Fibroblast of lung (primary cell): ENCODE results near the gene RFFL. TPM values are rescaled to one million over a fixed set of nuclear protein-coding genes. Genes with fewer than 3 reads are reported as not detected.

Experiments used
- DNase-seq, 2 donors: peaks; one replicate each; pipeline versions ENCODE4 v3.0.0 to v3.0.0-alpha.2; 2010; ENCODE audit warnings: low read depth in 2 of 2
- H2AFZ ChIP-seq: 2 replicates; pipeline ENCODE4 v1.5.1; 2012; ENCODE audit warnings: low read length, control low read depth, inconsistent platforms
- H3K27ac ChIP-seq: 2 replicates; pipeline ENCODE4 v1.5.1; 2011; ENCODE audit warnings: low read length, control low read depth; ENCODE audit not compliant: insufficient read depth
- H3K27me3 ChIP-seq: 2 replicates; pipeline ENCODE4 v1.5.1; 2011; ENCODE audit warnings: mild to moderate bottlenecking, low read length; ENCODE audit not compliant: control insufficient read depth, insufficient read depth
- H3K36me3 ChIP-seq: 2 replicates; pipeline ENCODE4 v1.5.1; 2011; ENCODE audit warnings: low read length; ENCODE audit not compliant: control insufficient read depth, insufficient read depth
- H3K4me1 ChIP-seq: 2 replicates; pipeline ENCODE4 v1.5.1; 2011; ENCODE audit warnings: low read length; ENCODE audit not compliant: control insufficient read depth, insufficient read depth; ENCODE audit errors: extremely low read depth
- H3K4me2 ChIP-seq: 2 replicates; pipeline ENCODE4 v1.5.1; 2011; ENCODE audit warnings: low read length, control low read depth; ENCODE audit not compliant: insufficient read depth; ENCODE audit errors: extremely low read depth
- H3K4me3 ChIP-seq, 4 experiments: fragments of 200-600 bp in 1 of 4; sonication (generic) in 1 of 4; replicated peaks in 1 of 4; 2 replicates each; pipeline ENCODE4 v1.5.1; 2011 to 2016; ENCODE audit warnings: low read length in 4 of 4, low read depth in 3 of 4, mild to moderate bottlenecking in 3 of 4, control low read depth in 2 of 4, inconsistent platforms in 1 of 4, mixed read lengths in 1 of 4; ENCODE audit not compliant: insufficient read depth in 1 of 4; ENCODE audit errors: control extremely low read depth in 1 of 4
- H3K79me2 ChIP-seq: 2 replicates; pipeline ENCODE4 v1.5.1; 2012; ENCODE audit warnings: mild to moderate bottlenecking, low read length, inconsistent platforms; ENCODE audit not compliant: control insufficient read depth, insufficient read depth
- H3K9ac ChIP-seq: 2 replicates; pipeline ENCODE4 v1.5.1; 2011; ENCODE audit warnings: mild to moderate bottlenecking, low read length, control low read depth; ENCODE audit not compliant: insufficient read depth
- H3K9me3 ChIP-seq: 2 replicates; pipeline ENCODE4 v1.5.1; 2012; ENCODE audit warnings: low read depth, low read length; ENCODE audit not compliant: control insufficient read depth, insufficient read depth
- H4K20me1 ChIP-seq: 2 replicates; pipeline ENCODE4 v1.5.1; 2011; ENCODE audit warnings: low read length; ENCODE audit not compliant: control insufficient read depth, insufficient read depth; ENCODE audit errors: extremely low read depth
- EZH2 ChIP-seq: IDR thresholded peaks from 2 replicates; pipeline ENCODE4 v1.5.1; 2012; ENCODE audit warnings: low read length, control low read depth, mild to moderate bottlenecking; ENCODE audit errors: missing control alignments
- polyA plus RNA-seq, 2 donors: library from polyadenylated mRNA; depleted of rRNA in 1 of 2; stranded (reverse) in 1 of 2; unstranded in 1 of 2; fragments of >200 nt; gene quantifications; 2 replicates each; pipeline ENCODE4 v1.2.1, GENCODE V29; 2011 to 2012; ENCODE audit warnings: missing spikeins in 1 of 2
- total RNA-seq: library from RNA; depleted of rRNA; stranded (reverse); fragments of >200 nt; gene quantifications from 2 replicates; pipeline ENCODE4 v1.2.1, GENCODE V29; 2014
- TF ChIP-seq, protein P1 (sequence below), 2 donors: IDR thresholded peaks in 1 of 2; conservative IDR thresholded peaks in 1 of 2; 1 replicate in 1 of 2; 2 replicates in 1 of 2; pipeline ENCODE4 v1.5.1; 2011 to 2012; ENCODE audit warnings: low read length in 2 of 2, control low read depth in 1 of 2, inconsistent platforms in 1 of 2, low read depth in 1 of 2, mild to moderate bottlenecking in 1 of 2

RFFL gene
- total and polyA plus RNA-seq, 2 donors (not counting 1 experiment from before 2014, with no cell fraction given) = 10.1 to 15.9 TPM

GRCh38 chr17:34958438-34958837 lies 105.1 kb downstream of the RFFL start:
- H3K4me3 ChIP-seq = no peak overlapping the region
- H4K20me1 ChIP-seq = no peaks in the 10 kb centered on the region
- H3K27ac ChIP-seq = no peak overlapping the region
- no peak overlapping the region for H3K9ac ChIP-seq
- peaks cover 6% of the 10 kb centered on the region for H3K4me1 ChIP-seq
- no peaks in the 10 kb centered on the region for H3K36me3 ChIP-seq
- no peak overlapping the region for H2AFZ ChIP-seq
- H3K27me3 ChIP-seq = no peaks in the 10 kb centered on the region
- H3K9me3 ChIP-seq = no peaks in the 10 kb centered on the region
- TF ChIP-seq, protein P1, sequence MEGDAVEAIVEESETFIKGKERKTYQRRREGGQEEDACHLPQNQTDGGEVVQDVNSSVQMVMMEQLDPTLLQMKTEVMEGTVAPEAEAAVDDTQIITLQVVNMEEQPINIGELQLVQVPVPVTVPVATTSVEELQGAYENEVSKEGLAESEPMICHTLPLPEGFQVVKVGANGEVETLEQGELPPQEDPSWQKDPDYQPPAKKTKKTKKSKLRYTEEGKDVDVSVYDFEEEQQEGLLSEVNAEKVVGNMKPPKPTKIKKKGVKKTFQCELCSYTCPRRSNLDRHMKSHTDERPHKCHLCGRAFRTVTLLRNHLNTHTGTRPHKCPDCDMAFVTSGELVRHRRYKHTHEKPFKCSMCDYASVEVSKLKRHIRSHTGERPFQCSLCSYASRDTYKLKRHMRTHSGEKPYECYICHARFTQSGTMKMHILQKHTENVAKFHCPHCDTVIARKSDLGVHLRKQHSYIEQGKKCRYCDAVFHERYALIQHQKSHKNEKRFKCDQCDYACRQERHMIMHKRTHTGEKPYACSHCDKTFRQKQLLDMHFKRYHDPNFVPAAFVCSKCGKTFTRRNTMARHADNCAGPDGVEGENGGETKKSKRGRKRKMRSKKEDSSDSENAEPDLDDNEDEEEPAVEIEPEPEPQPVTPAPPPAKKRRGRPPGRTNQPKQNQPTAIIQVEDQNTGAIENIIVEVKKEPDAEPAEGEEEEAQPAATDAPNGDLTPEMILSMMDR (conservative IDR thresholded peaks at IDR 0.05 in 1 of 2, IDR thresholded peaks at IDR 0.05 in 1 of 2; ENCODE audit: low read depth in 1 of 2, low read length in 2 of 2) = no peak
- TF ChIP-seq EZH2 = no peak
- peaks cover 20% of the 10 kb centered on the region for H3K79me2 ChIP-seq
- no peak overlapping the region for H3K4me2 ChIP-seq
- no peak for DNase-seq

Other genes with a start within 250 kb of the RFFL start
- 0.77 and 1.2 TPM in 2 replicates for gene CCT6B, start 102.2 kb downstream of the RFFL start, total RNA-seq
- 1.1 and 3.0 TPM in 2 replicates for gene CCT6B, start 102.2 kb downstream of the RFFL start, polyA plus RNA-seq
- gene ZNF830, start 102.2 kb downstream of the RFFL start, total RNA-seq = 14.4 and 21.6 TPM in 2 replicates
- 10.0 and 12.1 TPM in 2 replicates for gene ZNF830, start 102.2 kb downstream of the RFFL start, polyA plus RNA-seq
- gene LIG3, start 83.2 kb downstream of the RFFL start, total RNA-seq = 24.1 and 28.2 TPM in 2 replicates
- gene LIG3, start 83.2 kb downstream of the RFFL start, polyA plus RNA-seq = 19.4 and 29.0 TPM in 2 replicates
- 9.8 and 12.6 TPM in 2 replicates for gene RAD51D, start 56.2 kb upstream of the RFFL start, total RNA-seq
- gene RAD51D, start 56.2 kb upstream of the RFFL start, polyA plus RNA-seq = 15.1 and 15.6 TPM in 2 replicates
- gene FNDC8, start 57.9 kb upstream of the RFFL start, total RNA-seq = not detected in 2 replicates
- not detected in 2 replicates for gene FNDC8, start 57.9 kb upstream of the RFFL start, polyA plus RNA-seq
- 20.5 and 22.3 TPM in 2 replicates for gene NLE1, start 78.6 kb upstream of the RFFL start, total RNA-seq
- gene NLE1, start 78.6 kb upstream of the RFFL start, polyA plus RNA-seq = 9.4 and 10.9 TPM in 2 replicates
- not detected in 2 replicates for gene UNC45B, start 84.1 kb upstream of the RFFL start, total RNA-seq
- gene UNC45B, start 84.1 kb upstream of the RFFL start, polyA plus RNA-seq = not detected in 2 replicates
- gene SLC35G3, start 130.7 kb upstream of the RFFL start, total RNA-seq = not detected in 2 replicates
- gene SLC35G3, start 130.7 kb upstream of the RFFL start, polyA plus RNA-seq = not detected in 2 replicates
- gene SLFN5, start 179.4 kb upstream of the RFFL start, total RNA-seq = 101 and 170 TPM in 2 replicates
- gene SLFN5, start 179.4 kb upstream of the RFFL start, polyA plus RNA-seq = 57.6 and 101 TPM in 2 replicates